K562 (cell line): ENCODE data around the gene MAGI3.

Source experiments
- TF ChIP-seq, protein P1 (sequence below), 3 experiments: IDR thresholded peaks in 2 of 3; conservative IDR thresholded peaks in 1 of 3; 2 replicates each; pipeline ENCODE4 v1.5.1; 2011 to 2012; ENCODE audit warnings: low read length in 3 of 3, mild to moderate bottlenecking in 3 of 3, control low read depth in 2 of 3, improper control_type of control experiment in 1 of 3, inconsistent platforms in 1 of 3, low read depth in 1 of 3, mixed read lengths in 1 of 3, moderate library complexity in 1 of 3; ENCODE audit not compliant: insufficient read depth in 2 of 3
- TF ChIP-seq, protein P2 (sequence below): fragments of 450-650 bp; formaldehyde crosslinking; IDR thresholded peaks from 2 replicates; pipeline ENCODE4 v1.4.0; 2020; ENCODE audit warnings: mild to moderate bottlenecking, mixed read lengths

DNA sequence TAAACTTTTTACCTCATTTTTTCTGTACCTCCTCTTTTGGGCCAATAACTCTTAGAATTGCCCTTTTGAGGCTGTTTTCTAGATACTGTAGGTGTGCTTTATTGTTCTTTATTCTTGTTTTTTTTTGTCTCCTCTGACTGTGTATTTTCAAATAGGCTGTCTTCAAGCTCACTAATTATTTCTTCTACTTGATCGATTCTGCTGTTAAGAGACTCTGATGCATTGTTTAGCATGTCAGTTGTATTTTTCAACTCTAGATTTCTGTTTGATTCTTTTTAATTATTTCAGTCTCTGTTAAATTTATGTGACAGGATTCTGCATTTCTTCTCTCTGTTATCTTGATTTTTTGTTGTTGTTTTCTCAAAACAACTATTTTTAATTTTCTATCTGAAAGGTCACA, 238.7 kb downstream of the MAGI3 start:
- TF ChIP-seq, protein P1, sequence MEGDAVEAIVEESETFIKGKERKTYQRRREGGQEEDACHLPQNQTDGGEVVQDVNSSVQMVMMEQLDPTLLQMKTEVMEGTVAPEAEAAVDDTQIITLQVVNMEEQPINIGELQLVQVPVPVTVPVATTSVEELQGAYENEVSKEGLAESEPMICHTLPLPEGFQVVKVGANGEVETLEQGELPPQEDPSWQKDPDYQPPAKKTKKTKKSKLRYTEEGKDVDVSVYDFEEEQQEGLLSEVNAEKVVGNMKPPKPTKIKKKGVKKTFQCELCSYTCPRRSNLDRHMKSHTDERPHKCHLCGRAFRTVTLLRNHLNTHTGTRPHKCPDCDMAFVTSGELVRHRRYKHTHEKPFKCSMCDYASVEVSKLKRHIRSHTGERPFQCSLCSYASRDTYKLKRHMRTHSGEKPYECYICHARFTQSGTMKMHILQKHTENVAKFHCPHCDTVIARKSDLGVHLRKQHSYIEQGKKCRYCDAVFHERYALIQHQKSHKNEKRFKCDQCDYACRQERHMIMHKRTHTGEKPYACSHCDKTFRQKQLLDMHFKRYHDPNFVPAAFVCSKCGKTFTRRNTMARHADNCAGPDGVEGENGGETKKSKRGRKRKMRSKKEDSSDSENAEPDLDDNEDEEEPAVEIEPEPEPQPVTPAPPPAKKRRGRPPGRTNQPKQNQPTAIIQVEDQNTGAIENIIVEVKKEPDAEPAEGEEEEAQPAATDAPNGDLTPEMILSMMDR (IDR thresholded peaks at IDR 0.05 in 2 of 3, conservative IDR thresholded peaks at IDR 0.05 in 1 of 3; ENCODE audit: insufficient read depth in 2 of 3, low read depth in 1 of 3, low read length in 3 of 3) = no peak
- TF ChIP-seq, protein P2, sequence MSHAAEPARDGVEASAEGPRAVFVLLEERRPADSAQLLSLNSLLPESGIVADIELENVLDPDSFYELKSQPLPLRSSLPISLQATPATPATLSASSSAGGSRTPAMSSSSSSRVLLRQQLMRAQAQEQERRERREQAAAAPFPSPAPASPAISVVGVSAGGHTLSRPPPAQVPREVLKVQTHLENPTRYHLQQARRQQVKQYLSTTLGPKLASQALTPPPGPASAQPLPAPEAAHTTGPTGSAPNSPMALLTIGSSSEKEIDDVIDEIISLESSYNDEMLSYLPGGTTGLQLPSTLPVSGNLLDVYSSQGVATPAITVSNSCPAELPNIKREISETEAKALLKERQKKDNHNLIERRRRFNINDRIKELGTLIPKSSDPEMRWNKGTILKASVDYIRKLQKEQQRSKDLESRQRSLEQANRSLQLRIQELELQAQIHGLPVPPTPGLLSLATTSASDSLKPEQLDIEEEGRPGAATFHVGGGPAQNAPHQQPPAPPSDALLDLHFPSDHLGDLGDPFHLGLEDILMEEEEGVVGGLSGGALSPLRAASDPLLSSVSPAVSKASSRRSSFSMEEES = no peak
